ENCODE results near the gene B3GLCT.

GRCh38 chr13:31334994-31335557 lies 135.3 kb downstream of the B3GLCT start:
- TF ChIP-seq CTCF (IDR thresholded peaks at IDR 0.05) (no peak), POLR2A (IDR thresholded peaks at IDR 0.05) (no peak), EP300 (IDR thresholded peaks at IDR 0.05) (no peak)

Data from tibial nerve (tissue), 4 donors.